Measurements from ENCODE around the gene UBE2O.

Gene UBE2O

GRCh38 chr17:76414334-76415295, 38.3 kb downstream of the UBE2O start:
- no peak for TF ChIP-seq GATA3 (IDR thresholded peaks at IDR 0.05; ENCODE audit: low read depth, low read length)
- peak; percentile 82 for TF ChIP-seq GATA2 (IDR thresholded peaks at IDR 0.05; ENCODE audit: low read depth, low read length)

GRCh38 chr17:76411247-76411646, 41.7 kb downstream of the UBE2O start:
- TF ChIP-seq GATA3 (IDR thresholded peaks at IDR 0.05; ENCODE audit: low read depth, low read length): no peak
- no peak for TF ChIP-seq GATA2 (IDR thresholded peaks at IDR 0.05; ENCODE audit: low read depth, low read length)

GRCh38 chr17:76410328-76410965, 42.5 kb downstream of the UBE2O start:
- no peak for TF ChIP-seq GATA2 (IDR thresholded peaks at IDR 0.05; ENCODE audit: low read depth, low read length)
- TF ChIP-seq GATA3 (IDR thresholded peaks at IDR 0.05; ENCODE audit: low read depth, low read length): no peak

GRCh38 chr17:76408037-76408849, 44.7 kb downstream of the UBE2O start:
- TF ChIP-seq GATA3 (IDR thresholded peaks at IDR 0.05; ENCODE audit: low read depth, low read length) (no peak), GATA2 (IDR thresholded peaks at IDR 0.05; ENCODE audit: low read depth, low read length) (no peak)

GRCh38 chr17:76407509-76407908, 45.4 kb downstream of the UBE2O start:
- TF ChIP-seq GATA3 (IDR thresholded peaks at IDR 0.05; ENCODE audit: low read depth, low read length) (no peak), GATA2 (IDR thresholded peaks at IDR 0.05; ENCODE audit: low read depth, low read length) (no peak)

GRCh38 chr17:76405967-76406647, 46.8 kb downstream of the UBE2O start:
- TF ChIP-seq GATA3 (IDR thresholded peaks at IDR 0.05; ENCODE audit: low read depth, low read length) (no peak), GATA2 (IDR thresholded peaks at IDR 0.05; ENCODE audit: low read depth, low read length) (peak; percentile 97)

- TF ChIP-seq GATA3 (IDR thresholded peaks at IDR 0.05; ENCODE audit: low read depth, low read length): no peak
- no peak for TF ChIP-seq GATA2 (IDR thresholded peaks at IDR 0.05; ENCODE audit: low read depth, low read length)
Measured at GRCh38 chr17:76405607-76405966, 47.4 kb downstream of the UBE2O start.

GRCh38 chr17:76404976-76405563, 47.9 kb downstream of the UBE2O start:
- TF ChIP-seq GATA3 (IDR thresholded peaks at IDR 0.05; ENCODE audit: low read depth, low read length) (no peak), GATA2 (IDR thresholded peaks at IDR 0.05; ENCODE audit: low read depth, low read length) (no peak)

GRCh38 chr17:76404256-76404655, 48.7 kb downstream of the UBE2O start:
- no peak for TF ChIP-seq GATA3 (IDR thresholded peaks at IDR 0.05; ENCODE audit: low read depth, low read length)
- no peak for TF ChIP-seq GATA2 (IDR thresholded peaks at IDR 0.05; ENCODE audit: low read depth, low read length)

GRCh38 chr17:76402711-76403110, 50.2 kb downstream of the UBE2O start:
- TF ChIP-seq GATA2 (IDR thresholded peaks at IDR 0.05; ENCODE audit: low read depth, low read length) (no peak), GATA3 (IDR thresholded peaks at IDR 0.05; ENCODE audit: low read depth, low read length) (no peak)

GRCh38 chr17:76399175-76400172, 53.5 kb downstream of the UBE2O start:
- no peak for TF ChIP-seq GATA3 (IDR thresholded peaks at IDR 0.05; ENCODE audit: low read depth, low read length)
- no peak for TF ChIP-seq GATA2 (IDR thresholded peaks at IDR 0.05; ENCODE audit: low read depth, low read length)

GRCh38 chr17:76398523-76399174, 54.3 kb downstream of the UBE2O start:
- TF ChIP-seq GATA2 (IDR thresholded peaks at IDR 0.05; ENCODE audit: low read depth, low read length): no peak
- TF ChIP-seq GATA3 (IDR thresholded peaks at IDR 0.05; ENCODE audit: low read depth, low read length): no peak
